DOHH2 (cell line): ENCODE results near the gene THSD7A.

Experiments
- H3F3A ChIP-seq: fragments of 200-600 bp; sonication (generic), shearing (Covaris generic); 2 replicates; pipeline ENCODE4 v1.6.0; 2016; ENCODE audit warnings: antibody characterized with exemption, mild to moderate bottlenecking; ENCODE audit not compliant: control insufficient read depth, insufficient read depth
- H3K27ac ChIP-seq: fragments of 200-600 bp; sonication (generic); 2 replicates; pipeline ENCODE4 v1.5.1; 2014; ENCODE audit warnings: low read depth, mild to moderate bottlenecking, low read length, moderate library complexity
- H3K27me3 ChIP-seq: fragments of 200-600 bp; sonication (generic); 2 replicates; pipeline ENCODE4 v1.6.1; 2014; ENCODE audit warnings: mild to moderate bottlenecking, low read length, mixed read lengths; ENCODE audit not compliant: control insufficient read depth
- H3K36me3 ChIP-seq: fragments of 200-600 bp; sonication (generic); 2 replicates; pipeline ENCODE4 v1.6.1; 2014; ENCODE audit warnings: mild to moderate bottlenecking, low read length, moderate library complexity, mixed read lengths; ENCODE audit not compliant: control insufficient read depth
- H3K4me1 ChIP-seq: fragments of 200-600 bp; sonication (generic); 2 replicates; pipeline ENCODE4 v1.6.1; 2014; ENCODE audit warnings: mild to moderate bottlenecking, low read length, mixed read lengths; ENCODE audit not compliant: control insufficient read depth
- H3K4me2 ChIP-seq: fragments of 200-600 bp; sonication (generic); 2 replicates; pipeline ENCODE4 v1.6.0; 2014; ENCODE audit warnings: mild to moderate bottlenecking, low read length, moderate library complexity
- H3K4me3 ChIP-seq: fragments of 200-600 bp; sonication (generic); 2 replicates; pipeline ENCODE4 v1.5.1; 2014; ENCODE audit warnings: mild to moderate bottlenecking, low read length, mixed read lengths
- H3K79me2 ChIP-seq: fragments of 200-600 bp; sonication (generic); 2 replicates; pipeline ENCODE4 v1.6.1; 2014; ENCODE audit warnings: mild to moderate bottlenecking, low read length, mixed read lengths; ENCODE audit not compliant: control insufficient read depth
- H3K9me2 ChIP-seq: fragments of 200-600 bp; sonication (generic); replicated peaks from 2 replicates; pipeline ENCODE4 v1.6.1; 2014; ENCODE audit warnings: mild to moderate bottlenecking, low read length, mixed read lengths; ENCODE audit not compliant: control insufficient read depth
- H3K9me3 ChIP-seq: fragments of 200-600 bp; sonication (generic); 2 replicates; pipeline ENCODE4 v1.6.1; 2014; ENCODE audit warnings: antibody characterized with exemption, low read length, mixed read lengths; ENCODE audit not compliant: control insufficient read depth, insufficient read depth
- H4K20me1 ChIP-seq: fragments of 200-600 bp; sonication (generic); 2 replicates; pipeline ENCODE4 v1.6.0; 2014; ENCODE audit warnings: low read depth, mild to moderate bottlenecking, antibody characterized with exemption, low read length, moderate library complexity; ENCODE audit not compliant: control insufficient read depth, insufficient read depth
- CTCF ChIP-seq: fragments of 200-600 bp; sonication (generic); IDR thresholded peaks from one replicate; pipeline ENCODE4 v1.5.1; 2014; ENCODE audit warnings: antibody characterized with exemption, mild to moderate bottlenecking, low read depth, low read length; ENCODE audit not compliant: poor library complexity, severe bottlenecking
- EZH2phosphoT487 ChIP-seq: fragments of 200-600 bp; sonication (generic); IDR thresholded peaks from 2 replicates; pipeline ENCODE4 v1.6.1; 2017; ENCODE audit warnings: borderline replicate concordance, mild to moderate bottlenecking, antibody characterized with exemption, low read length, moderate library complexity, mixed read lengths

Gene THSD7A

GRCh38 chr7:11430112-11430511, 401.9 kb downstream of the THSD7A start:
- Histone ChIP-seq H4K20me1 (no peaks in the 10 kb centered on the region), H3K9me3 (no peaks in the 10 kb centered on the region), H3K4me3 (no peak overlapping the region), H3K4me1 (no peaks in the 10 kb centered on the region), H3K27me3 (no peaks in the 10 kb centered on the region; the same call in 1 of the 2 replicates), H3K79me2 (no peaks in the 10 kb centered on the region), H3F3A (no peaks in the 10 kb centered on the region), H3K9me2 (no peaks in the 10 kb centered on the region), H3K27ac (no peak overlapping the region), H3K4me2 (no peak overlapping the region), H3K36me3 (no peaks in the 10 kb centered on the region)
- TF ChIP-seq CTCF = no peak
- no peak for TF ChIP-seq EZH2phosphoT487

DNA sequence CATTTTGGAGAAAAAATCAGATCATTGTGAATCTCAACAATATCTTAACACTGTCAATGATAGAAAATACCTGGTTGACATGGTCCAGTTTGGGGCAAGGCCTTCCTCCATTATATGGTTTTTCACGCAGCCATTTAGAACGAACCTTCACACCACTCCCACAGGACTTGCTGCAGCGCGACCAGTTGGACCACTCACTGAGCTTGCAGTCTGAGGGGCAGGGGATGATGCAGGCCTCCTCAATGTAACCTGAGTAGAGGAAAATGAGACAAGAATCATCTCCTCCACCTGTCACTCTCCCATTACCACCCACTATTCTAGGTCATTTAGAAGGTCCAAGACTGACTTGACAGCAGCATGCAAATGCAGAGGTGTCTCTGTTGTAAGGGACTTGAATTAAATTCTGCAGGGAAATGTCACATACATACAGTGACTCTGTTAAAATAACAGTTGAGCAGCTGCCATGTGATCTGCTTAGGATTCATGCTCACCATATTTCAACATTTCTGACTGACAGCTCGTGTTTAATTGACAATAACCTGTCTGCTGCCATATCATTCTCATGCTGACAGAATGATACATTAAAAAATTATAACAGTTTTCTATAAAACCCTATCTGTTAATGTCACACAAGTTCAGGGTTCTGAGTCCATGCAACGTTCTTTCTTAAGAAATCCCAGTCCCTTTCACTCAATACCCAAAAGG, 403.0 kb downstream of the THSD7A start:
- H3K9me3 ChIP-seq = no peaks in the 10 kb centered on the region
- H3K4me1 ChIP-seq = no peaks in the 10 kb centered on the region
- H3F3A ChIP-seq = no peaks in the 10 kb centered on the region
- no peak overlapping the region for H3K4me2 ChIP-seq
- H3K9me2 ChIP-seq = no peaks in the 10 kb centered on the region
- TF ChIP-seq EZH2phosphoT487 (no peak), CTCF (no peak)
- no peaks in the 10 kb centered on the region for H3K79me2 ChIP-seq
- H3K36me3 ChIP-seq = no peaks in the 10 kb centered on the region
- H3K27me3 ChIP-seq = no peaks in the 10 kb centered on the region; the same call in 1 of the 2 replicates
- no peaks in the 10 kb centered on the region for H4K20me1 ChIP-seq
- no peak overlapping the region for H3K4me3 ChIP-seq
- H3K27ac ChIP-seq = no peak overlapping the region

DNA sequence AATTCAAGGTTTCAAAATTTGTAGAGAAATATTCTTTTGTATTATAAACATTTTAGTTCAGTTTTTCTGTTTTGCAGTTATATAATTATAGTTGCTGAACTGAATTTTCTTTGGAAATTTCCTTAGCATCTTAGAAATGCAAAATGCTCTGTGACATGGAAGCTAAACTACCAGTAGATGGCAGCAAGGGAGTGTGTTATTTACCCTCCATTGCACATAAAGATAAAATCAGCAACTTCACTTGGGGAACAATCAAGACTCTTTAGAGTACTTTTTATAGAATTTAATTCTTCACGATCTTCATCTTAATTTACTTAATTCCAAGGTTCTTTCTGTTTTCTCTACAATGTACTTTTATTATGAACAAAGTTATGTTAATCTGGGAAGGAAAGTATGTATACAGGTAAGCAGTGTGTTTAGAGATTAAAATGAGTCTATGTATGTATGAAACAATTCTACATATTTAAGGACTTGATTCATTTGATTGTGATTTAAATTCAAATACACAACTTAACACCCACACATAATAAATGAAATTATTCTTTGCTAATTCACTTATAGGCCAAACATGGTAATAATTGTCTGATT, 404.2 kb downstream of the THSD7A start:
- Histone ChIP-seq H3K4me2 (no peak overlapping the region), H4K20me1 (no peaks in the 10 kb centered on the region), H3F3A (no peaks in the 10 kb centered on the region), H3K4me3 (no peak overlapping the region), H3K9me2 (no peaks in the 10 kb centered on the region), H3K27me3 (no peaks in the 10 kb centered on the region; the same call in 1 of the 2 replicates), H3K36me3 (no peaks in the 10 kb centered on the region), H3K9me3 (no peaks in the 10 kb centered on the region), H3K79me2 (no peaks in the 10 kb centered on the region), H3K4me1 (no peaks in the 10 kb centered on the region), H3K27ac (no peak overlapping the region)
- TF ChIP-seq EZH2phosphoT487 = no peak
- peak; percentile 72 for TF ChIP-seq CTCF
